ENCODE measurements around the gene DLK1.

The DLK1 gene

GRCh38 chr14:100778526-100778882 is 51.8 kb downstream of the DLK1 start:
- Histone ChIP-seq H3K27ac (ENCODE audit: low read depth, low read length, severe bottlenecking) (no peak overlapping the region), H3K9me3 (ENCODE audit: control insufficient read depth, low read length) (no peaks in the 10 kb centered on the region), H3K4me3 (ENCODE audit: extremely low read depth, insufficient read depth, low read length, poor library complexity, severe bottlenecking) (no peak overlapping the region), H3K36me3 (ENCODE audit: control insufficient read depth, insufficient read depth, low read length) (no peaks in the 10 kb centered on the region), H3K4me1 (ENCODE audit: control insufficient read depth, insufficient read depth, low read length, poor library complexity, severe bottlenecking) (peaks cover 11% of the 10 kb centered on the region)
- 91 to 95% methylated on average over 3 to 6 of the region's 7 CpGs for WGBS, 2 experiments (ENCODE audit: insufficient coverage in 2 of 2)

GRCh38 chr14:100778951-100779690 is 52.4 kb downstream of the DLK1 start:
- no peaks in the 10 kb centered on the region for H3K9me3 ChIP-seq (ENCODE audit: control insufficient read depth, low read length)
- no peaks in the 10 kb centered on the region for H3K36me3 ChIP-seq (ENCODE audit: control insufficient read depth, insufficient read depth, low read length)
- no peak overlapping the region for H3K4me3 ChIP-seq (ENCODE audit: extremely low read depth, insufficient read depth, low read length, poor library complexity, severe bottlenecking)
- peaks cover 11% of the 10 kb centered on the region for H3K4me1 ChIP-seq (ENCODE audit: control insufficient read depth, insufficient read depth, low read length, poor library complexity, severe bottlenecking)
- 93 to 96% methylated on average over 20 to 24 of the region's 24 CpGs for WGBS, 2 experiments (ENCODE audit: insufficient coverage in 2 of 2)
- H3K27ac ChIP-seq (ENCODE audit: low read depth, low read length, severe bottlenecking) = no peak overlapping the region

GRCh38 chr14:100779691-100780080 is 53.0 kb downstream of the DLK1 start:
- 96 to 97% methylated on average over 12 to 13 of the region's 13 CpGs for WGBS, 2 experiments (ENCODE audit: insufficient coverage in 2 of 2)
- H3K27ac ChIP-seq (ENCODE audit: low read depth, low read length, severe bottlenecking) = no peak overlapping the region
- H3K9me3 ChIP-seq (ENCODE audit: control insufficient read depth, low read length) = no peaks in the 10 kb centered on the region
- H3K36me3 ChIP-seq (ENCODE audit: control insufficient read depth, insufficient read depth, low read length) = no peaks in the 10 kb centered on the region
- H3K4me3 ChIP-seq (ENCODE audit: extremely low read depth, insufficient read depth, low read length, poor library complexity, severe bottlenecking) = no peak overlapping the region
- H3K4me1 ChIP-seq (ENCODE audit: control insufficient read depth, insufficient read depth, low read length, poor library complexity, severe bottlenecking) = peaks cover 11% of the 10 kb centered on the region

GRCh38 chr14:100780246-100780645 is 53.6 kb downstream of the DLK1 start:
- Histone ChIP-seq H3K4me1 (ENCODE audit: control insufficient read depth, insufficient read depth, low read length, poor library complexity, severe bottlenecking) (peaks cover 10% of the 10 kb centered on the region), H3K4me3 (ENCODE audit: extremely low read depth, insufficient read depth, low read length, poor library complexity, severe bottlenecking) (no peak overlapping the region), H3K27ac (ENCODE audit: low read depth, low read length, severe bottlenecking) (no peak overlapping the region), H3K9me3 (ENCODE audit: control insufficient read depth, low read length) (no peaks in the 10 kb centered on the region), H3K36me3 (ENCODE audit: control insufficient read depth, insufficient read depth, low read length) (no peaks in the 10 kb centered on the region)
- WGBS, 2 experiments (ENCODE audit: insufficient coverage in 2 of 2) = 89 to 98% methylated on average over 5 to 11 of the region's 12 CpGs

- no peak overlapping the region for H3K27ac ChIP-seq (ENCODE audit: low read depth, low read length, severe bottlenecking)
- no peaks in the 10 kb centered on the region for H3K9me3 ChIP-seq (ENCODE audit: control insufficient read depth, low read length)
- no peaks in the 10 kb centered on the region for H3K36me3 ChIP-seq (ENCODE audit: control insufficient read depth, insufficient read depth, low read length)
- no peak overlapping the region for H3K4me3 ChIP-seq (ENCODE audit: extremely low read depth, insufficient read depth, low read length, poor library complexity, severe bottlenecking)
- H3K4me1 ChIP-seq (ENCODE audit: control insufficient read depth, insufficient read depth, low read length, poor library complexity, severe bottlenecking) = peaks cover 5% of the 10 kb centered on the region
- WGBS, 2 experiments (ENCODE audit: insufficient coverage in 2 of 2) = 94 to 99% methylated on average over 7 of the region's 12 CpGs
Measured at GRCh38 chr14:100780646-100781355, 54.1 kb downstream of the DLK1 start.

- H3K36me3 ChIP-seq (ENCODE audit: control insufficient read depth, insufficient read depth, low read length) = no peaks in the 10 kb centered on the region
- peaks cover 4% of the 10 kb centered on the region for H3K4me1 ChIP-seq (ENCODE audit: control insufficient read depth, insufficient read depth, low read length, poor library complexity, severe bottlenecking)
- H3K4me3 ChIP-seq (ENCODE audit: extremely low read depth, insufficient read depth, low read length, poor library complexity, severe bottlenecking) = no peak overlapping the region
- H3K27ac ChIP-seq (ENCODE audit: low read depth, low read length, severe bottlenecking) = no peak overlapping the region
- H3K9me3 ChIP-seq (ENCODE audit: control insufficient read depth, low read length) = no peaks in the 10 kb centered on the region
- 87 to 92% methylated on average over 3 to 5 of the region's 8 CpGs for WGBS, 2 experiments (ENCODE audit: insufficient coverage in 2 of 2)
Measured at GRCh38 chr14:100781952-100782351, 55.3 kb downstream of the DLK1 start.

- no peaks in the 10 kb centered on the region for H3K9me3 ChIP-seq (ENCODE audit: control insufficient read depth, low read length)
- H3K36me3 ChIP-seq (ENCODE audit: control insufficient read depth, insufficient read depth, low read length) = no peaks in the 10 kb centered on the region
- no peak overlapping the region for H3K4me3 ChIP-seq (ENCODE audit: extremely low read depth, insufficient read depth, low read length, poor library complexity, severe bottlenecking)
- WGBS, 2 experiments (ENCODE audit: insufficient coverage in 2 of 2) = 82% methylated on average over 9 to 13 of the region's 13 CpGs
- H3K4me1 ChIP-seq (ENCODE audit: control insufficient read depth, insufficient read depth, low read length, poor library complexity, severe bottlenecking) = peaks cover 4% of the 10 kb centered on the region
- no peak overlapping the region for H3K27ac ChIP-seq (ENCODE audit: low read depth, low read length, severe bottlenecking)
Measured at GRCh38 chr14:100782516-100783320, 56.0 kb downstream of the DLK1 start.

- Histone ChIP-seq H3K4me3 (ENCODE audit: extremely low read depth, insufficient read depth, low read length, poor library complexity, severe bottlenecking) (no peak overlapping the region), H3K9me3 (ENCODE audit: control insufficient read depth, low read length) (no peaks in the 10 kb centered on the region), H3K36me3 (ENCODE audit: control insufficient read depth, insufficient read depth, low read length) (no peaks in the 10 kb centered on the region), H3K4me1 (ENCODE audit: control insufficient read depth, insufficient read depth, low read length, poor library complexity, severe bottlenecking) (peaks cover 4% of the 10 kb centered on the region), H3K27ac (ENCODE audit: low read depth, low read length, severe bottlenecking) (no peak overlapping the region)
- 94 to 97% methylated on average over 25 to 26 of the region's 27 CpGs for WGBS, 2 experiments (ENCODE audit: insufficient coverage in 2 of 2)
Measured at GRCh38 chr14:100783630-100784370, 57.1 kb downstream of the DLK1 start.

GRCh38 chr14:100784523-100785337 is 58.0 kb downstream of the DLK1 start:
- peaks cover 4% of the 10 kb centered on the region for H3K4me1 ChIP-seq (ENCODE audit: control insufficient read depth, insufficient read depth, low read length, poor library complexity, severe bottlenecking)
- H3K4me3 ChIP-seq (ENCODE audit: extremely low read depth, insufficient read depth, low read length, poor library complexity, severe bottlenecking) = no peak overlapping the region
- no peaks in the 10 kb centered on the region for H3K36me3 ChIP-seq (ENCODE audit: control insufficient read depth, insufficient read depth, low read length)
- H3K9me3 ChIP-seq (ENCODE audit: control insufficient read depth, low read length) = no peaks in the 10 kb centered on the region
- H3K27ac ChIP-seq (ENCODE audit: low read depth, low read length, severe bottlenecking) = no peak overlapping the region
- WGBS, 2 experiments (ENCODE audit: insufficient coverage in 2 of 2) = 90 to 92% methylated on average over 8 to 10 of the region's 11 CpGs

- H3K36me3 ChIP-seq (ENCODE audit: control insufficient read depth, insufficient read depth, low read length) = no peaks in the 10 kb centered on the region
- no peak overlapping the region for H3K27ac ChIP-seq (ENCODE audit: low read depth, low read length, severe bottlenecking)
- H3K4me3 ChIP-seq (ENCODE audit: extremely low read depth, insufficient read depth, low read length, poor library complexity, severe bottlenecking) = no peak overlapping the region
- H3K9me3 ChIP-seq (ENCODE audit: control insufficient read depth, low read length) = no peaks in the 10 kb centered on the region
- H3K4me1 ChIP-seq (ENCODE audit: control insufficient read depth, insufficient read depth, low read length, poor library complexity, severe bottlenecking) = peaks cover 4% of the 10 kb centered on the region
- WGBS, 2 experiments (ENCODE audit: insufficient coverage in 2 of 2) = 98 to 100% methylated on average over 4 of the region's 4 CpGs
Measured at GRCh38 chr14:100785338-100785615, 58.6 kb downstream of the DLK1 start.
